ENCODE data around the gene NECAB3.
A peak's percentile ranks its signal among the peaks of the same experiment; 100 is the strongest.

Gene NECAB3

GRCh38 chr20:33664085-33664761 lies 10.0 kb downstream of the NECAB3 start:
- DNase-seq (ENCODE audit: low read depth in 2 of 2): no peak

- DNase-seq (ENCODE audit: low read depth in 2 of 2): peak; percentile 56 to 83
These were observed 10.8 kb downstream of the NECAB3 start for GRCh38 chr20:33663161-33664084.

GRCh38 chr20:33662172-33662571 lies 12.1 kb downstream of the NECAB3 start, which contains the start of gene C20orf144:
C20orf144 (plus strand) TSS chr20:33662327; CDS start chr20:33662346, 19 bp downstream.
- no peak for DNase-seq (ENCODE audit: low read depth in 2 of 2)

GRCh38 chr20:33660685-33661058 lies 13.6 kb downstream of the NECAB3 start:
- DNase-seq (ENCODE audit: low read depth in 2 of 2): no peak

GRCh38 chr20:33660035-33660684 lies 14.1 kb downstream of the NECAB3 start:
- no peak for DNase-seq (ENCODE audit: low read depth in 2 of 2)

- DNase-seq (ENCODE audit: low read depth in 2 of 2): no peak
These were observed 14.7 kb downstream of the NECAB3 start for GRCh38 chr20:33659341-33660034.

GRCh38 chr20:33658929-33659328 lies 15.3 kb downstream of the NECAB3 start:
- DNase-seq (ENCODE audit: low read depth in 2 of 2): no peak

GRCh38 chr20:33658510-33658909 lies 15.7 kb downstream of the NECAB3 start:
- no peak for DNase-seq (ENCODE audit: low read depth in 2 of 2)

- DNase-seq (ENCODE audit: low read depth in 2 of 2): no peak
These were observed 16.5 kb downstream of the NECAB3 start for GRCh38 chr20:33657704-33658095.

- no peak for DNase-seq (ENCODE audit: low read depth in 2 of 2)
These were observed 17.2 kb downstream of the NECAB3 start for GRCh38 chr20:33656783-33657703.

GRCh38 chr20:33656010-33656782 lies 18.0 kb downstream of the NECAB3 start:
- no peak for DNase-seq (ENCODE audit: low read depth in 2 of 2)

GRCh38 chr20:33655164-33655563 lies 19.1 kb downstream of the NECAB3 start:
- DNase-seq (ENCODE audit: low read depth in 2 of 2): no peak

- no peak for DNase-seq (ENCODE audit: low read depth in 2 of 2)
These were observed 19.5 kb downstream of the NECAB3 start for GRCh38 chr20:33654680-33655161.

GRCh38 chr20:33653900-33654596 lies 20.2 kb downstream of the NECAB3 start:
- DNase-seq (ENCODE audit: low read depth in 2 of 2): no peak

GRCh38 chr20:33653218-33653899 lies 20.9 kb downstream of the NECAB3 start:
- peak in 1 of 2 experiments; percentile 30 for DNase-seq (ENCODE audit: low read depth in 2 of 2)

- DNase-seq (ENCODE audit: low read depth in 2 of 2): no peak
These were observed 22.6 kb downstream of the NECAB3 start for GRCh38 chr20:33651562-33652048.

GRCh38 chr20:33650753-33651561 lies 23.3 kb downstream of the NECAB3 start:
- DNase-seq (ENCODE audit: low read depth in 2 of 2): no peak
